GM12878 (cell line): ENCODE data around the gene CNTN4. TPM values are rescaled to one million over a fixed set of nuclear protein-coding genes. Genes with fewer than 3 reads are reported as not detected.

Experiments used
- ATAC-seq: fragments of 200-7000 bp; cut with Tn5 transposase; 3 replicates; pipeline ENCODE4 v1.9.1; 2020; ENCODE audit warnings: mild to moderate bottlenecking, moderate library complexity
- BruUV-seq: library from RNA; stranded (reverse); fragments of 400-500 nt; replicated peaks from 2 replicates; lab custom pipeline; 2021; lab: Mats Ljungman, UMichigan
- CTCF ChIA-PET: fragments of 300-600 bp; sonication (Branson Sonifier 250); formaldehyde crosslinking; extraction: SDS; loops from one replicate; lab custom pipeline; 2021; ENCODE audit warnings: inconsistent platforms; lab: Yijun Ruan, JAX
- POLR2A ChIA-PET: fragments of 350-600 bp; formaldehyde crosslinking; extraction: SDS; loops from one replicate; lab custom pipeline; 2021; ENCODE audit warnings: inconsistent platforms; lab: Charles Lee
- RAD21 ChIA-PET: fragments of 300-600 bp; sonication (Branson Sonifier 250); formaldehyde crosslinking; loops from one replicate; lab custom pipeline; 2023; ENCODE audit warnings: antibody characterized with exemption; ENCODE audit not compliant: unreplicated experiment; lab: Charles Lee
- SMC1A ChIA-PET: fragments of 300-600 bp; sonication (Branson Sonifier 250); formaldehyde crosslinking; loops from one replicate; lab custom pipeline; 2023; ENCODE audit not compliant: unreplicated experiment, uncharacterized antibody; lab: Charles Lee
- DNase-seq: peaks from one replicate; pipeline ENCODE4 v3.0.0-alpha.2; 2011; ENCODE audit warnings: low read depth, low spot score
- FAIRE-seq: peaks from 3 replicates; lab custom pipeline; 2011; peaks lifted over from hg19 to GRCh38; lab: Jason Lieb, UNC
- H2AFZ ChIP-seq: 2 replicates; pipeline ENCODE4 v1.6.0; 2011; ENCODE audit warnings: low read depth, low read length, control low read depth; ENCODE audit not compliant: control insufficient read depth
- H3K27ac ChIP-seq: 2 replicates; pipeline ENCODE4 v1.5.1; 2011; ENCODE audit warnings: control low read depth; ENCODE audit not compliant: control insufficient read depth, insufficient read depth
- H3K27me3 ChIP-seq, 2 experiments: replicated peaks in 1 of 2; 2 replicates each; pipeline versions ENCODE4 v1.6.0 to v1.6.1; 2011; ENCODE audit warnings: low read length in 1 of 2; ENCODE audit not compliant: control insufficient read depth in 2 of 2, insufficient read depth in 2 of 2
- H3K36me3 ChIP-seq, 2 experiments: 2 replicates each; pipeline ENCODE4 v1.5.1; 2011; ENCODE audit warnings: low read length in 1 of 2; ENCODE audit not compliant: control insufficient read depth in 2 of 2, insufficient read depth in 2 of 2
- H3K4me1 ChIP-seq: 2 replicates; pipeline ENCODE4 v1.6.1; 2011; ENCODE audit warnings: mild to moderate bottlenecking, low read length, moderate library complexity, mixed read lengths; ENCODE audit not compliant: control insufficient read depth, insufficient read depth
- H3K4me2 ChIP-seq: 2 replicates; pipeline ENCODE4 v1.6.0; 2011; ENCODE audit warnings: control low read depth; ENCODE audit not compliant: control insufficient read depth, insufficient read depth
- H3K4me3 ChIP-seq: fragments of 200-600 bp; sonication (generic); 2 replicates; pipeline ENCODE4 v1.5.1; 2016
- H3K79me2 ChIP-seq: 2 replicates; pipeline ENCODE4 v1.6.0; 2011; ENCODE audit warnings: low read length; ENCODE audit not compliant: control insufficient read depth, insufficient read depth
- H3K9ac ChIP-seq: 2 replicates; pipeline ENCODE4 v1.8.0; 2011; ENCODE audit warnings: low read length, control low read depth, mixed read lengths; ENCODE audit not compliant: control insufficient read depth, insufficient read depth
- H3K9me3 ChIP-seq: replicated peaks from 3 replicates; pipeline ENCODE4 v1.5.1; 2011; ENCODE audit warnings: mild to moderate bottlenecking, low read length; ENCODE audit not compliant: control insufficient read depth, insufficient read depth
- H4K20me1 ChIP-seq: 2 replicates; pipeline ENCODE4 v1.6.0; 2011; ENCODE audit not compliant: control insufficient read depth, insufficient read depth
- GATAD2B ChIP-seq: fragments of 450-650 bp; conservative IDR thresholded peaks from 2 replicates; pipeline ENCODE4 v1.6.1; 2017; ENCODE audit warnings: low read depth, mild to moderate bottlenecking, moderate library complexity
- NR2C1 ChIP-seq: fragments of 450-650 bp; IDR thresholded peaks from 2 replicates; pipeline ENCODE4 v1.6.1; 2017; ENCODE audit warnings: antibody characterized with exemption, mild to moderate bottlenecking, moderate library complexity
- POLR2AphosphoS5 ChIP-seq: IDR thresholded peaks from 2 replicates; pipeline ENCODE4 v1.6.1; 2011; ENCODE audit warnings: mild to moderate bottlenecking, low read length, inconsistent platforms
- RAD21 ChIP-seq: IDR thresholded peaks from 2 replicates; pipeline ENCODE4 v1.6.1; 2011; ENCODE audit warnings: mild to moderate bottlenecking, low read depth, low read length, moderate library complexity; ENCODE audit not compliant: insufficient read depth
- RELA ChIP-seq: fragments of 450-650 bp; IDR thresholded peaks from 2 replicates; pipeline ENCODE4 v1.8.0; 2014; ENCODE audit warnings: borderline replicate concordance; ENCODE audit not compliant: partially characterized antibody
- SIX5 ChIP-seq: IDR thresholded peaks from 2 replicates; pipeline ENCODE4 v1.6.1; 2011; ENCODE audit warnings: mild to moderate bottlenecking, low read depth, low read length, moderate library complexity; ENCODE audit not compliant: severe bottlenecking
- SMC3 ChIP-seq: IDR thresholded peaks from 2 replicates; pipeline ENCODE4 v1.6.1; 2011; ENCODE audit warnings: low read length, improper control_type of control experiment, borderline replicate concordance
- SPI1 ChIP-seq: IDR thresholded peaks from 2 replicates; pipeline ENCODE4 v1.6.1; 2011; ENCODE audit warnings: low read depth, mild to moderate bottlenecking, low read length, moderate library complexity, borderline replicate concordance; ENCODE audit not compliant: insufficient read depth
- SRF ChIP-seq, 2 experiments: IDR thresholded peaks; 2 replicates each; pipeline ENCODE4 v1.6.1; 2011; ENCODE audit warnings: low read depth in 2 of 2, low read length in 2 of 2, mild to moderate bottlenecking in 1 of 2, moderate library complexity in 1 of 2
- WGBS: methylation state at CpG from one replicate; pipeline ENCODE4 v1.1.6; 2016; ENCODE audit warnings: low lambda C conversion rate; ENCODE audit not compliant: insufficient replicate concordance, insufficient coverage; ENCODE audit errors: missing lambda C conversion rate; 5-methylcytosine and 5-hydroxymethylcytosine counted together
- in situ Hi-C: fragments of 300-500 bp; cut with MboI; formaldehyde crosslinking; loops from 9 replicates; pipeline ENCODE4 v1.14.3; 2018; ENCODE audit warnings: mixed read lengths
- intact Hi-C: fragments of 100-400 bp; cut with micrococcal nuclease; formaldehyde crosslinking; loops from one replicate; pipeline ENCODE4 v1.14.2; 2022; ENCODE audit not compliant: unreplicated experiment
- polyA plus RNA-seq, 11 experiments: library from polyadenylated mRNA; depleted of rRNA in 4 of 11; unstranded in 6 of 11; stranded (reverse) in 5 of 11; fragments of >200 nt; fragmentation: Nextera tagmentation in 4 of 11; fragmentation: Illumina TruSeq in 1 of 11; extraction: Ambion mirVana in 4 of 11; extraction: Trizol in 1 of 11; gene quantifications; 1 replicate in 1 of 11; 2 replicates in 10 of 11; pipeline versions ENCODE4 v1.2.1 to v1.2.3, GENCODE V29; 2011 to 2016; ENCODE audit warnings: inconsistent platforms in 2 of 11, missing spikeins in 2 of 11, low read depth in 1 of 11
- total RNA-seq, 4 experiments: library from RNA; depleted of rRNA in 3 of 4; stranded (reverse); fragments of >200 nt in 3 of 4; fragmentation: Illumina TruSeq in 1 of 4; extraction: Trizol in 1 of 4; gene quantifications; 2 replicates each; pipeline versions ENCODE4 v1.2.1 to v1.2.3, GENCODE V29; 2013 to 2021
- TF ChIP-seq, protein P1 (sequence below), 3 experiments: IDR thresholded peaks in 2 of 3; conservative IDR thresholded peaks in 1 of 3; 2 replicates each; pipeline ENCODE4 v1.5.1; 2011; ENCODE audit warnings: low read depth in 3 of 3, low read length in 3 of 3, mild to moderate bottlenecking in 3 of 3, control low read depth in 2 of 3, moderate library complexity in 2 of 3, inconsistent platforms in 1 of 3, mixed read lengths in 1 of 3; ENCODE audit not compliant: control insufficient read depth in 2 of 3, insufficient read depth in 1 of 3; ENCODE audit errors: extremely low read depth in 1 of 3

The CNTN4 gene
- total and polyA plus RNA-seq, 10 of the 15 experiments (the other 5 are each of a cell fraction or from before 2014, with no cell fraction given), result 0.05 to 0.43 (median 0.15) TPM; not detected in 1

- peak; percentile 83 for FAIRE-seq
- Histone ChIP-seq H2AFZ (no peak overlapping the region), H3K27ac (no peak overlapping the region), H3K36me3 (no peaks in the 10 kb centered on the region), H3K4me2 (peak overlapping the region; percentile 42), H3K9me3 (no peaks in the 10 kb centered on the region), H3K4me1 (peaks cover 5% of the 10 kb centered on the region; the same call in 1 of the 2 replicates), H3K4me3 (no peak overlapping the region), H3K79me2 (no peaks in the 10 kb centered on the region), H3K9ac (no peak overlapping the region), H3K27me3 (no peaks in the 10 kb centered on the region; a peak in 1 of 4 replicates), H4K20me1 (no peaks in the 10 kb centered on the region)
- in situ Hi-C loops (no loop called here), intact Hi-C loops (loop anchor here (2.0 to 5.0 kb wide), 2 partner anchors 249 to 660 kb away; no protein-coding TSS in a partner anchor)
- ChIA-PET RAD21 (interaction anchor here (0.6 to 2.0 kb wide), 12 partner anchors 9 to 1646 kb away, joined by 3 to 6 read pairs (median 4); no protein-coding TSS in a partner anchor), POLR2A (no interaction called here), CTCF (interaction anchor here (0.6 to 2.1 kb wide), 26 partner anchors 9 to 1840 kb away, joined by 3 to 11 read pairs (median 3); no protein-coding TSS in a partner anchor), SMC1A (interaction anchor here (0.9 to 1.4 kb wide), 8 partner anchors 16 to 755 kb away, joined by 3 to 4 read pairs (median 3); partner anchors contain the start of gene CRBN)
- 0% methylated on average over 1 of the region's 1 CpG for WGBS
- DNase-seq, result peak; percentile 24
- no TSS peak for BruUV-seq
- TF ChIP-seq GATAD2B (no peak), SRF (IDR thresholded peaks at IDR 0.05; ENCODE audit: low read depth in 2 of 2, low read length in 2 of 2) (no peak), SPI1 (peak; percentile 45; the same call in 1 of the 2 replicates), SIX5 (no peak), RAD21 (peak; percentile 82), SMC3 (peak; percentile 54; the same call in 1 of the 2 replicates), POLR2AphosphoS5 (no peak), NR2C1 (no peak), RELA (no peak)
- TF ChIP-seq, protein P1, sequence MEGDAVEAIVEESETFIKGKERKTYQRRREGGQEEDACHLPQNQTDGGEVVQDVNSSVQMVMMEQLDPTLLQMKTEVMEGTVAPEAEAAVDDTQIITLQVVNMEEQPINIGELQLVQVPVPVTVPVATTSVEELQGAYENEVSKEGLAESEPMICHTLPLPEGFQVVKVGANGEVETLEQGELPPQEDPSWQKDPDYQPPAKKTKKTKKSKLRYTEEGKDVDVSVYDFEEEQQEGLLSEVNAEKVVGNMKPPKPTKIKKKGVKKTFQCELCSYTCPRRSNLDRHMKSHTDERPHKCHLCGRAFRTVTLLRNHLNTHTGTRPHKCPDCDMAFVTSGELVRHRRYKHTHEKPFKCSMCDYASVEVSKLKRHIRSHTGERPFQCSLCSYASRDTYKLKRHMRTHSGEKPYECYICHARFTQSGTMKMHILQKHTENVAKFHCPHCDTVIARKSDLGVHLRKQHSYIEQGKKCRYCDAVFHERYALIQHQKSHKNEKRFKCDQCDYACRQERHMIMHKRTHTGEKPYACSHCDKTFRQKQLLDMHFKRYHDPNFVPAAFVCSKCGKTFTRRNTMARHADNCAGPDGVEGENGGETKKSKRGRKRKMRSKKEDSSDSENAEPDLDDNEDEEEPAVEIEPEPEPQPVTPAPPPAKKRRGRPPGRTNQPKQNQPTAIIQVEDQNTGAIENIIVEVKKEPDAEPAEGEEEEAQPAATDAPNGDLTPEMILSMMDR (IDR thresholded peaks at IDR 0.05 in 2 of 3, conservative IDR thresholded peaks at IDR 0.05 in 1 of 3; ENCODE audit: control insufficient read depth in 2 of 3, extremely low read depth in 1 of 3, insufficient read depth in 1 of 3, low read depth in 3 of 3, low read length in 3 of 3), result peak; percentile 32 to 64 (median 45); a peak in 5 of 6 replicates
- ATAC-seq, result peak; percentile 95
These were observed 823.2 kb downstream of the CNTN4 start for GRCh38 chr3:2921903-2922302.
